Keratinocyte (primary cell): Measurements from ENCODE around the gene MAML2. TPM values are rescaled to one million over a fixed set of nuclear protein-coding genes. Genes with fewer than 3 reads are reported as not detected.

Source experiments
- DNase-seq: peaks from one replicate; pipeline ENCODE4 v3.0.0-alpha.2; 2011; ENCODE audit warnings: low read depth, missing footprints, low spot score
- FAIRE-seq: peaks from 2 replicates; lab custom pipeline; 2011; peaks lifted over from hg19 to GRCh38; lab: Jason Lieb, UNC
- H2AFZ ChIP-seq: 2 replicates; pipeline ENCODE4 v1.6.0; 2012; ENCODE audit warnings: low read length, control low read depth, inconsistent platforms; ENCODE audit not compliant: control insufficient read depth
- H3K27ac ChIP-seq: 2 replicates; pipeline ENCODE4 v1.5.1; 2011; ENCODE audit warnings: low read length; ENCODE audit not compliant: control insufficient read depth, insufficient read depth
- H3K27me3 ChIP-seq: 3 replicates; pipeline ENCODE4 v1.6.0; 2011; ENCODE audit warnings: low read length; ENCODE audit not compliant: control insufficient read depth, insufficient read depth; ENCODE audit errors: extremely low read depth
- H3K36me3 ChIP-seq, 2 experiments: 2 replicates in 1 of 2; 3 replicates in 1 of 2; pipeline ENCODE4 v1.5.1; 2011; ENCODE audit warnings: low read length in 2 of 2, mild to moderate bottlenecking in 1 of 2; ENCODE audit not compliant: control insufficient read depth in 2 of 2, insufficient read depth in 2 of 2; ENCODE audit errors: extremely low read depth in 1 of 2
- H3K4me1 ChIP-seq: 3 replicates; pipeline ENCODE4 v1.5.1; 2011; ENCODE audit warnings: low read length; ENCODE audit not compliant: control insufficient read depth, insufficient read depth; ENCODE audit errors: extremely low read depth
- H3K4me2 ChIP-seq: 3 replicates; pipeline ENCODE4 v1.6.0; 2011; ENCODE audit warnings: low read depth, low read length; ENCODE audit not compliant: control insufficient read depth, insufficient read depth; ENCODE audit errors: extremely low read depth
- H3K4me3 ChIP-seq, 3 experiments: fragments of 200-600 bp in 1 of 3; sonication (generic) in 1 of 3; 2 replicates in 2 of 3; 3 replicates in 1 of 3; pipeline ENCODE4 v1.5.1; 2011 to 2016; ENCODE audit warnings: low read length in 3 of 3, mild to moderate bottlenecking in 3 of 3, control low read depth in 2 of 3, inconsistent platforms in 1 of 3, low read depth in 1 of 3, mixed read lengths in 1 of 3, mixed run types in 1 of 3, moderate library complexity in 1 of 3; ENCODE audit not compliant: control insufficient read depth in 2 of 3, insufficient read depth in 2 of 3; ENCODE audit errors: extremely low read depth in 1 of 3
- H3K79me2 ChIP-seq: 2 replicates; pipeline ENCODE4 v1.6.0; 2012; ENCODE audit warnings: low read length; ENCODE audit not compliant: control insufficient read depth, insufficient read depth
- H3K9ac ChIP-seq: 3 replicates; pipeline ENCODE4 v1.6.0; 2011; ENCODE audit warnings: low read length; ENCODE audit not compliant: control insufficient read depth, insufficient read depth; ENCODE audit errors: extremely low read depth
- H3K9me1 ChIP-seq: 3 replicates; pipeline ENCODE4 v1.6.0; 2011; ENCODE audit warnings: low read length; ENCODE audit not compliant: control insufficient read depth, insufficient read depth; ENCODE audit errors: extremely low read depth
- H3K9me3 ChIP-seq: 2 replicates; pipeline ENCODE4 v1.5.1; 2012; ENCODE audit warnings: low read depth, low read length; ENCODE audit not compliant: control insufficient read depth
- H4K20me1 ChIP-seq: 3 replicates; pipeline ENCODE4 v1.6.0; 2011; ENCODE audit warnings: low read length; ENCODE audit not compliant: control insufficient read depth, insufficient read depth; ENCODE audit errors: extremely low read depth
- CTCF ChIP-seq, 3 experiments: IDR thresholded peaks in 1 of 3; conservative IDR thresholded peaks in 1 of 3; optimal IDR thresholded peaks in 1 of 3; 2 replicates in 2 of 3; 3 replicates in 1 of 3; pipeline versions ENCODE3 to v1.5.1; 2011; ENCODE audit warnings: low read length in 3 of 3, mild to moderate bottlenecking in 3 of 3, moderate library complexity in 2 of 3, control low read depth in 1 of 3, inconsistent platforms in 1 of 3; ENCODE audit not compliant: insufficient read depth in 2 of 3; ENCODE audit errors: extremely low read depth in 1 of 3
- EZH2 ChIP-seq: IDR thresholded peaks from one replicate; pipeline ENCODE4 v1.6.1; 2012; ENCODE audit warnings: inconsistent platforms, mild to moderate bottlenecking, low read length, moderate library complexity
- dilution Hi-C: fragments of 300-500 bp; cut with MboI; formaldehyde crosslinking; loops from one replicate; pipeline ENCODE4 v1.7.0; 2020; ENCODE audit warnings: low sequenced_read_pairs; ENCODE audit not compliant: extremely low pct_ligation_motif_present
- polyA plus RNA-seq, 5 experiments: library from polyadenylated mRNA; depleted of rRNA in 3 of 5; stranded (reverse) in 3 of 5; stranded (forward) in 1 of 5; unstranded in 1 of 5; fragments of >200 nt; gene quantifications; 1 replicate in 1 of 5; 2 replicates in 3 of 5; 3 replicates in 1 of 5; pipeline versions ENCODE4 v1.2.1 to v1.2.3, GENCODE V29; 2011 to 2012; ENCODE audit warnings: missing spikeins in 2 of 5, low read depth in 1 of 5, low replicate concordance in 1 of 5

The MAML2 gene
- polyA plus RNA-seq, 1 donor (not counting 4 experiments of a cell fraction or from before 2014, with no cell fraction given) = 4.2 TPM

DNA sequence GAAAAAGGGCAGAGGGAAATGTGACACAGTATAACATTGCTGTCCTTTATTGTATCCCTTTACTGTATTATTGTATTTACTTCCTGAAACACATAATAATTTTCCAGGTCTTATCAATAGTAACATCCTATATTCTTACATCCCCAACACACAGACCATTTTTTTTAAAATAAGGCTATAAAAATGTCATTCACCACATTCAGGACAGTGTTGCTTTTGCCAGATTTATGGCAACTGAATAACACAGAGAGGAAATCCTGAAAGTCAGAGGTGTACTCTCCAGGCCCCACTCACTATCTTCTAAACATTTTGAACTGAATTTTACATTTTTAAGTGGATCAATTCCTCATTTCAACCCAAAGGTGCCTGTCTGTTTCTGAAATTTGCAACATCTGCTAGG lies 314.2 kb downstream of the MAML2 start:
- Histone ChIP-seq H4K20me1 (no peaks in the 10 kb centered on the region), H3K9ac (no peak overlapping the region), H3K9me3 (no peaks in the 10 kb centered on the region), H3K4me2 (no peak overlapping the region), H3K9me1 (no peaks in the 10 kb centered on the region), H3K36me3 (no peaks in the 10 kb centered on the region), H3K4me3 (no peak overlapping the region), H3K4me1 (peaks cover 8% of the 10 kb centered on the region), H3K27me3 (no peaks in the 10 kb centered on the region), H3K79me2 (no peaks in the 10 kb centered on the region), H2AFZ (no peak overlapping the region), H3K27ac (no peak overlapping the region)
- FAIRE-seq (no peak), DNase-seq (no peak)
- dilution Hi-C loops = no loop called here
- no peak for TF ChIP-seq CTCF (optimal IDR thresholded peaks at IDR 0.05 in 1 of 3, IDR thresholded peaks at IDR 0.05 in 1 of 3, conservative IDR thresholded peaks at IDR 0.05 in 1 of 3; ENCODE audit: extremely low read depth in 1 of 3, insufficient read depth in 2 of 3, low read length in 3 of 3)
- TF ChIP-seq EZH2 = no peak

- Histone ChIP-seq H2AFZ (no peak overlapping the region), H3K27ac (no peak overlapping the region), H3K27me3 (no peaks in the 10 kb centered on the region), H3K4me2 (no peak overlapping the region), H3K9ac (no peak overlapping the region), H3K9me3 (no peaks in the 10 kb centered on the region), H3K4me1 (no peaks in the 10 kb centered on the region), H3K9me1 (no peaks in the 10 kb centered on the region), H4K20me1 (no peaks in the 10 kb centered on the region), H3K36me3 (peaks cover 0 to 1% of the 10 kb centered on the region in 2 experiments), H3K4me3 (no peak overlapping the region), H3K79me2 (no peaks in the 10 kb centered on the region)
- TF ChIP-seq EZH2 (no peak), CTCF (optimal IDR thresholded peaks at IDR 0.05 in 1 of 3, IDR thresholded peaks at IDR 0.05 in 1 of 3, conservative IDR thresholded peaks at IDR 0.05 in 1 of 3; ENCODE audit: extremely low read depth in 1 of 3, insufficient read depth in 2 of 3, low read length in 3 of 3) (no peak)
- no peak for DNase-seq
- FAIRE-seq = no peak
- dilution Hi-C loops = no loop called here
Observed at GRCh38 chr11:96027021-96027420, 316.0 kb downstream of the MAML2 start.
